Calu3 (cell line): ENCODE data around the gene PDZD2. TPM values are rescaled to one million over a fixed set of nuclear protein-coding genes. Genes with fewer than 3 reads are reported as not detected.

Experiments used
- BruUV-seq: library from RNA; stranded (reverse); fragments of 400-500 nt; replicated peaks from 2 replicates; lab custom pipeline; 2021; lab: Mats Ljungman, UMichigan
- CTCF ChIA-PET: fragments of 300-600 bp; sonication (Branson Sonifier 250); formaldehyde crosslinking; loops from one replicate; lab custom pipeline; 2022; ENCODE audit warnings: antibody characterized with exemption; lab: Charles Lee
- DNase-seq: peaks from one replicate; pipeline ENCODE4 v3.0.0; 2022
- H3K27ac Mint-ChIP-seq: one replicate; pipeline ENCODE4 v1.8.0; 2022; ENCODE audit warnings: mixed read lengths; ENCODE audit not compliant: unreplicated experiment
- H3K27me3 Mint-ChIP-seq: one replicate; pipeline ENCODE4 v1.8.0; 2022; ENCODE audit warnings: mixed read lengths; ENCODE audit not compliant: unreplicated experiment
- H3K36me3 Mint-ChIP-seq: one replicate; pipeline ENCODE4 v1.8.0; 2022; ENCODE audit warnings: mild to moderate bottlenecking, moderate library complexity, mixed read lengths; ENCODE audit not compliant: insufficient read depth, unreplicated experiment
- H3K4me1 Mint-ChIP-seq: one replicate; pipeline ENCODE4 v1.8.0; 2022; ENCODE audit warnings: mild to moderate bottlenecking, low read depth, mixed read lengths; ENCODE audit not compliant: unreplicated experiment
- H3K4me3 Mint-ChIP-seq: one replicate; pipeline ENCODE4 v1.8.0; 2022; ENCODE audit warnings: mild to moderate bottlenecking, low read depth, moderate library complexity, mixed read lengths; ENCODE audit not compliant: unreplicated experiment
- H3K9me3 Mint-ChIP-seq: one replicate; pipeline ENCODE4 v1.8.0; 2022; ENCODE audit warnings: low read depth, mixed read lengths; ENCODE audit not compliant: unreplicated experiment
- CTCF ChIP-seq: fragments of 200-600 bp; IDR thresholded peaks from one replicate; pipeline ENCODE4 v1.8.0; 2022; ENCODE audit warnings: antibody characterized with exemption; ENCODE audit not compliant: unreplicated experiment
- intact Hi-C: fragments of 100-400 bp; cut with micrococcal nuclease; formaldehyde crosslinking; loops from one replicate; pipeline ENCODE4 v1.10.0; 2022; ENCODE audit not compliant: unreplicated experiment
- total RNA-seq: library from RNA; stranded (reverse); gene quantifications from 2 replicates; pipeline ENCODE4 v1.2.3, GENCODE V29; 2022

The PDZD2 gene
- total RNA-seq, 1 experiment from 2014 or later = 0.97 TPM

- Mint-ChIP-seq H3K27me3 (no peaks in the 10 kb centered on the region), H3K4me3 (no peak overlapping the region), H3K9me3 (no peaks in the 10 kb centered on the region), H3K36me3 (peaks cover 38% of the 10 kb centered on the region), H3K27ac (peak overlapping the region; percentile 54), H3K4me1 (no peaks in the 10 kb centered on the region)
- intact Hi-C loops = no loop called here
- DNase-seq = no peak
- BruUV-seq = no TSS peak
- CTCF ChIA-PET = interaction anchor here (0.5 to 1.0 kb wide), 2 partner anchors 59 to 98 kb away, joined by 3 to 4 read pairs; no protein-coding TSS in a partner anchor
- TF ChIP-seq CTCF = no peak
These were observed 496.2 kb downstream of the PDZD2 start for GRCh38 chr5:32135086-32135485.

DNA sequence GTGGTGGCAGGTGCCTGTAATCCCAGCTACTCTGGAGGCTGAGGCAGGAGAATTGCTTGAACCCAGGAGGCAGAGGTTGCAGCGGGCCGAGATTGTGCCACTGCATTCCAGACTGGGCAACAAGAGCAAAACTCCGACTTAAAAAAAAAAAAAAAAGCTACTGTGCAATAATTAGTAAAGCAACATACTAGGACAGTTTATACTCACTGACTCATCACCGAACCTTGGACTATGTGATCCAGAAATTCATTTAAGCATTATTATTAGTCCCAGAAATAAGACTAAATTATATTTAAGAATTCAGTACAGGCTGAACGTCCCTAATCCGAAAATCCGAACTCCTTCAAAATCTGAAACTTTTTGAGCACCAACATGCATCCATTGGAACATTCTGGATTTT lies 497.4 kb downstream of the PDZD2 start:
- intact Hi-C loops = no loop called here
- Mint-ChIP-seq H3K4me1 (no peaks in the 10 kb centered on the region), H3K27me3 (no peaks in the 10 kb centered on the region), H3K36me3 (peaks cover 44% of the 10 kb centered on the region), H3K9me3 (no peaks in the 10 kb centered on the region), H3K27ac (no peak overlapping the region), H3K4me3 (no peak overlapping the region)
- TF ChIP-seq CTCF = no peak
- DNase-seq = no peak
- no TSS peak for BruUV-seq
- CTCF ChIA-PET = interaction anchor here (0.6 to 1.4 kb wide), 3 partner anchors 16 to 96 kb away, joined by 3 to 4 read pairs (median 4); no protein-coding TSS in a partner anchor

DNA sequence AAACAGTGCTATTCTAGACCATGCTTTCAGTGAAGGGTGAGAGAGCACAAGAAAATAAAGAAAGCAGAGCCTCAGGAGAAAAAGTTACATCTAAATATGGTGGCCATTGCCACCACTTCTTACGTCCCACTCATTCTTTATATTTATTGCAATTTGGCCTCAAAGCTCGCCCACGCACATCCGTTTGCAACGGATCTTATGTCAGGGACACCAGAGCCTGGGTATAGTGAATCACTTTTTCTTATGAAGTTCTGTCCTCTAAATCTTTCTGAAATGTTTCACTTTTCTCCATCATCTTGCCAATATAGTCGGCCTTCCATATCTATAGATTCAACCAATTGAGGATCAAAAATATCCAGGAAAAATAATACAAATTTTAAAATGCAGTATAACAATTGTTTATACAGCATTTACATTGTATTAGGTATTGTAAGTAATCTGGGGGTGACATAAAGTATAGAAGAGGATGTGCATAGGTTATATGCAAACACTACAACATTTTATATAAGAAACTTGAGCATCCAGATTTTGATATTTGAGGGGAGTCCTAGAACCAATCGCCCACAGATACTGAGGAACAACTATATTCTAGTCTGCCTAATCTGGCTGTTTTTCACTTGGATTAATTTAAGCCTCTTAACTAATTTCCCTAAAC lies 500.0 kb downstream of the PDZD2 start:
- CTCF ChIA-PET = no interaction called here
- H3K27ac Mint-ChIP-seq = no peak overlapping the region
- no peaks in the 10 kb centered on the region for H3K27me3 Mint-ChIP-seq
- TF ChIP-seq CTCF = no peak
- no peak for DNase-seq
- H3K36me3 Mint-ChIP-seq = peaks cover 36% of the 10 kb centered on the region
- peaks cover 8% of the 10 kb centered on the region for H3K4me1 Mint-ChIP-seq
- no peaks in the 10 kb centered on the region for H3K9me3 Mint-ChIP-seq
- intact Hi-C loops = no loop called here
- BruUV-seq = no TSS peak
- H3K4me3 Mint-ChIP-seq = no peak overlapping the region

DNA sequence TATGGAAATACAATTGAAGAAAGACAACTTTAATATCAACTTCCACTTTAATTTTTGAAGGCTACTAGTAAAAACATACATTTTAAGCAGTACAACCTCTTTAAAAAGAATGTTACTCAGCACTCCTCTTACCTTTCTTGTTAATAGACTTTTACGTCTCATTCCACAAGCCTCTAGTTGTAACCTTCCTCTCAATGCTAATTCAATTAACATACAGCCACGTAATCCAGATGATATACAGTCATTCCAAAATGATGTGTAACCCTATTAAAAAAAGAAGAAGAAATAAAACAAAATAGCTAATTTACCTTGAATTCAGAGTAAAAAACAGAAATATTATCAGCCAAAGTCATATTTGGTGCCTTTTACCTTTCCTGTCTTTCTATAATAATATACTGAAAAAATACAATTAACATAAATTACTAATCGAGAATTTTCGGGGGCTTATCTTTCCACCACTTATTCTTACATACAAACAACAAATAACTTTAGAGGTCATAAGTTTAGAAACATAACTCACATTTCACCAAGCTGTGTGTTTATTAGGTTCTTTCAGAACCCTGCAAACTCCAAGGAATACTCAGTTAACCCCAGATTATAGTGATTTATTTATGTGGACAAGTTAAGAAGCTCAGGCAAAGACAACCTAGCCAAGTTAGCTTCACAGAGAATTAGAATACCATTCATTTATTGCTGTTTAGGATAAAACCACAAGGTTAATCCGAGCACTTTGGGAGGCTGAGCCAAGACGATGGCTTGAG lies 504.9 kb downstream of the PDZD2 start:
- no TSS peak for BruUV-seq
- Mint-ChIP-seq H3K4me3 (no peak overlapping the region), H3K36me3 (peaks cover 18% of the 10 kb centered on the region), H3K9me3 (no peaks in the 10 kb centered on the region), H3K27ac (no peak overlapping the region), H3K27me3 (no peaks in the 10 kb centered on the region), H3K4me1 (peaks cover 38% of the 10 kb centered on the region)
- no peak for DNase-seq
- CTCF ChIA-PET = no interaction called here
- intact Hi-C loops = no loop called here
- no peak for TF ChIP-seq CTCF
